Measurements from ENCODE around the gene CHDH. TPM values are rescaled to one million over a fixed set of nuclear protein-coding genes. Genes with fewer than 3 reads are reported as not detected.

Gene CHDH
- polyA plus RNA-seq, 1 donor (not counting 4 experiments of a cell fraction or from before 2014, with no cell fraction given): not detected

- FAIRE-seq (no peak), DNase-seq (ENCODE audit: low read depth, low spot score) (no peak)
- Histone ChIP-seq H3K4me1 (ENCODE audit: control insufficient read depth, extremely low read depth, insufficient read depth, low read length) (no peaks in the 10 kb centered on the region), H3K4me2 (ENCODE audit: control insufficient read depth, extremely low read depth, insufficient read depth, low read depth, low read length) (no peak overlapping the region), H3K9ac (ENCODE audit: control insufficient read depth, extremely low read depth, insufficient read depth, low read length) (no peak overlapping the region), H2AFZ (ENCODE audit: control insufficient read depth, low read length) (no peak overlapping the region), H3K79me2 (ENCODE audit: control insufficient read depth, insufficient read depth, low read length) (no peaks in the 10 kb centered on the region), H3K9me3 (ENCODE audit: control insufficient read depth, low read depth, low read length) (no peaks in the 10 kb centered on the region), H3K9me1 (ENCODE audit: control insufficient read depth, extremely low read depth, insufficient read depth, low read length) (no peaks in the 10 kb centered on the region), H3K27ac (ENCODE audit: control insufficient read depth, insufficient read depth, low read length) (no peak overlapping the region), H4K20me1 (ENCODE audit: control insufficient read depth, extremely low read depth, insufficient read depth, low read length) (no peaks in the 10 kb centered on the region), H3K27me3 (ENCODE audit: control insufficient read depth, extremely low read depth, insufficient read depth, low read length) (no peaks in the 10 kb centered on the region), H3K4me3 (ENCODE audit: control insufficient read depth in 2 of 3, extremely low read depth in 1 of 3, insufficient read depth in 2 of 3, low read depth in 1 of 3, low read length in 3 of 3) (no peak overlapping the region), H3K36me3 (ENCODE audit: control insufficient read depth in 2 of 2, extremely low read depth in 1 of 2, insufficient read depth in 2 of 2, low read length in 2 of 2) (no peaks in the 10 kb centered on the region)
- TF ChIP-seq EZH2 (IDR thresholded peaks at IDR 0.05; ENCODE audit: low read length) (no peak), CTCF (optimal IDR thresholded peaks at IDR 0.05 in 1 of 3, IDR thresholded peaks at IDR 0.05 in 1 of 3, conservative IDR thresholded peaks at IDR 0.05 in 1 of 3; ENCODE audit: extremely low read depth in 1 of 3, insufficient read depth in 2 of 3, low read length in 3 of 3) (no peak)
- dilution Hi-C loops (cut with MboI; ENCODE audit: extremely low pct_ligation_motif_present, low sequenced_read_pairs): no loop called here
Observed at GRCh38 chr3:53766706-53767105, 79.5 kb downstream of the CHDH start.

GRCh38 chr3:53765753-53766152 lies 80.5 kb downstream of the CHDH start:
- FAIRE-seq: no peak
- H3K27ac ChIP-seq (ENCODE audit: control insufficient read depth, insufficient read depth, low read length): no peak overlapping the region
- H3K9me3 ChIP-seq (ENCODE audit: control insufficient read depth, low read depth, low read length): no peaks in the 10 kb centered on the region
- no peak overlapping the region for H3K9ac ChIP-seq (ENCODE audit: control insufficient read depth, extremely low read depth, insufficient read depth, low read length)
- dilution Hi-C loops (cut with MboI; ENCODE audit: extremely low pct_ligation_motif_present, low sequenced_read_pairs): no loop called here
- H3K4me1 ChIP-seq (ENCODE audit: control insufficient read depth, extremely low read depth, insufficient read depth, low read length): no peaks in the 10 kb centered on the region
- H3K4me2 ChIP-seq (ENCODE audit: control insufficient read depth, extremely low read depth, insufficient read depth, low read depth, low read length): no peak overlapping the region
- H4K20me1 ChIP-seq (ENCODE audit: control insufficient read depth, extremely low read depth, insufficient read depth, low read length): no peaks in the 10 kb centered on the region
- H3K4me3 ChIP-seq (ENCODE audit: control insufficient read depth in 2 of 3, extremely low read depth in 1 of 3, insufficient read depth in 2 of 3, low read depth in 1 of 3, low read length in 3 of 3): no peak overlapping the region
- no peaks in the 10 kb centered on the region for H3K79me2 ChIP-seq (ENCODE audit: control insufficient read depth, insufficient read depth, low read length)
- TF ChIP-seq EZH2 (IDR thresholded peaks at IDR 0.05; ENCODE audit: low read length): no peak
- no peak overlapping the region for H2AFZ ChIP-seq (ENCODE audit: control insufficient read depth, low read length)
- no peaks in the 10 kb centered on the region for H3K36me3 ChIP-seq (ENCODE audit: control insufficient read depth in 2 of 2, extremely low read depth in 1 of 2, insufficient read depth in 2 of 2, low read length in 2 of 2)
- DNase-seq (ENCODE audit: low read depth, low spot score): no peak
- no peaks in the 10 kb centered on the region for H3K9me1 ChIP-seq (ENCODE audit: control insufficient read depth, extremely low read depth, insufficient read depth, low read length)
- H3K27me3 ChIP-seq (ENCODE audit: control insufficient read depth, extremely low read depth, insufficient read depth, low read length): no peaks in the 10 kb centered on the region

Measured in keratinocyte (primary cell).